SU-DHL-6 (cell line): ENCODE measurements around the gene ATG2A.

Experiments
- H2AFZ ChIP-seq: fragments of 200-600 bp; sonication (generic); 2 replicates; pipeline ENCODE4 v1.6.1; 2014; ENCODE audit warnings: low read depth, mild to moderate bottlenecking, moderate library complexity, mixed read lengths, antibody characterized with exemption, low read length; ENCODE audit not compliant: severe bottlenecking
- H3F3A ChIP-seq: fragments of 200-600 bp; shearing (Covaris generic); 2 replicates; pipeline ENCODE4 v1.6.0; 2016; ENCODE audit warnings: antibody characterized with exemption, mild to moderate bottlenecking; ENCODE audit not compliant: insufficient read depth
- H3K27ac ChIP-seq: fragments of 200-600 bp; sonication (generic); 2 replicates; pipeline ENCODE4 v1.5.1; 2016; ENCODE audit warnings: low read depth, mild to moderate bottlenecking, low read length, moderate library complexity, mixed read lengths
- H3K27me3 ChIP-seq: fragments of 200-600 bp; sonication (generic), shearing (Covaris generic); 2 replicates; pipeline ENCODE4 v1.6.0; 2014; ENCODE audit warnings: mild to moderate bottlenecking, low read length
- H3K36me3 ChIP-seq: fragments of 200-600 bp; sonication (generic); 2 replicates; pipeline ENCODE4 v1.6.1; 2014; ENCODE audit warnings: mild to moderate bottlenecking, low read length, mixed read lengths
- H3K4me2 ChIP-seq: fragments of 300-600, 200-600 bp; shearing (Covaris generic), sonication (generic); 2 replicates; pipeline ENCODE4 v1.6.0; 2014; ENCODE audit warnings: low read length, low read depth, mild to moderate bottlenecking; ENCODE audit not compliant: poor library complexity, severe bottlenecking
- H3K4me3 ChIP-seq: fragments of 200-600 bp; sonication (generic); 2 replicates; pipeline ENCODE4 v1.5.1; 2014; ENCODE audit warnings: antibody characterized with exemption, low read length, mild to moderate bottlenecking, mixed read lengths; ENCODE audit not compliant: insufficient read depth, poor library complexity, severe bottlenecking
- H3K79me2 ChIP-seq: fragments of 200-600 bp; sonication (generic); 2 replicates; pipeline ENCODE4 v1.6.1; 2014; ENCODE audit warnings: mild to moderate bottlenecking, low read length, moderate library complexity; ENCODE audit not compliant: insufficient read depth
- H3K9ac ChIP-seq: fragments of 200-600 bp; sonication (generic); 2 replicates; pipeline ENCODE4 v1.7.0; 2014; ENCODE audit warnings: mild to moderate bottlenecking, low read length
- H3K9me2 ChIP-seq: fragments of 200-600 bp; sonication (generic); replicated peaks from 2 replicates; pipeline ENCODE4 v1.6.1; 2014; ENCODE audit warnings: low read length; ENCODE audit not compliant: insufficient read depth
- H3K9me3 ChIP-seq: fragments of 200-600 bp; sonication (generic); 2 replicates; pipeline ENCODE4 v1.6.1; 2014; ENCODE audit warnings: low read length, mixed read lengths; ENCODE audit not compliant: insufficient read depth
- H4K20me1 ChIP-seq: fragments of 200-600 bp; sonication (generic); 2 replicates; pipeline ENCODE4 v1.6.1; 2014; ENCODE audit warnings: low read depth, mild to moderate bottlenecking, antibody characterized with exemption, low read length, moderate library complexity, mixed read lengths
- CTCF ChIP-seq: fragments of 200-600 bp; sonication (generic); IDR thresholded peaks from one replicate; pipeline ENCODE4 v1.5.1; 2017; ENCODE audit warnings: antibody characterized with exemption, mild to moderate bottlenecking, low read length, moderate library complexity; ENCODE audit not compliant: insufficient read depth, poor library complexity, severe bottlenecking
- EZH2phosphoT487 ChIP-seq: fragments of 200-600 bp; sonication (generic), shearing (Covaris generic); conservative IDR thresholded peaks from 2 replicates; pipeline ENCODE4 v1.6.1; 2018; ENCODE audit warnings: mild to moderate bottlenecking, antibody characterized with exemption, low read length, moderate library complexity, mixed read lengths

Gene ATG2A

GRCh38 chr11:64888729-64889511 lies 28.1 kb downstream of the ATG2A start:
- Histone ChIP-seq H2AFZ (no peak overlapping the region), H3K27ac (no peak overlapping the region), H3K9me2 (no peaks in the 10 kb centered on the region), H3F3A (0 out of 2 replicates have a peak, but pooled peaks cover 5% of the 10 kb centered on the region), H3K27me3 (no peaks in the 10 kb centered on the region), H3K36me3 (no peaks in the 10 kb centered on the region), H4K20me1 (no peaks in the 10 kb centered on the region), H3K4me3 (no peak overlapping the region), H3K9ac (no peak overlapping the region), H3K9me3 (no peaks in the 10 kb centered on the region), H3K79me2 (no peaks in the 10 kb centered on the region), H3K4me2 (peak overlapping the region; percentile 57)
- TF ChIP-seq CTCF, result no peak
- TF ChIP-seq EZH2phosphoT487, result no peak

GRCh38 chr11:64888406-64888728 lies 28.6 kb downstream of the ATG2A start:
- H2AFZ ChIP-seq, result peak overlapping the region; percentile 86
- no peaks in the 10 kb centered on the region for H3K79me2 ChIP-seq
- H4K20me1 ChIP-seq, result no peaks in the 10 kb centered on the region
- H3K36me3 ChIP-seq, result no peaks in the 10 kb centered on the region
- H3K9me3 ChIP-seq, result no peaks in the 10 kb centered on the region
- TF ChIP-seq EZH2phosphoT487 (no peak), CTCF (no peak)
- H3K9ac ChIP-seq, result peak overlapping the region; percentile 58
- H3K27ac ChIP-seq, result peak overlapping the region; percentile 62
- H3K9me2 ChIP-seq, result no peaks in the 10 kb centered on the region
- 0 out of 2 replicates have a peak, but pooled peaks cover 5% of the 10 kb centered on the region for H3F3A ChIP-seq
- peak overlapping the region; percentile 57 for H3K4me2 ChIP-seq
- H3K4me3 ChIP-seq, result no peak overlapping the region
- H3K27me3 ChIP-seq, result no peaks in the 10 kb centered on the region

GRCh38 chr11:64887757-64888405 lies 29.1 kb downstream of the ATG2A start:
- Histone ChIP-seq H3K9me3 (no peaks in the 10 kb centered on the region), H4K20me1 (no peaks in the 10 kb centered on the region), H3K9ac (peak overlapping the region; percentile 58), H3K27ac (peak overlapping the region; percentile 62), H3K9me2 (no peaks in the 10 kb centered on the region), H3K79me2 (no peaks in the 10 kb centered on the region), H3K36me3 (no peaks in the 10 kb centered on the region), H3K4me2 (peak overlapping the region; percentile 57), H3K4me3 (peak overlapping the region; percentile 13), H3K27me3 (no peaks in the 10 kb centered on the region), H2AFZ (peak overlapping the region; percentile 86), H3F3A (0 out of 2 replicates have a peak, but pooled peaks cover 5% of the 10 kb centered on the region)
- TF ChIP-seq EZH2phosphoT487 (no peak), CTCF (peak; percentile 81)
